Left hindlimb (tissue), 1 donor: Measurements from ENCODE around the gene CNTNAP2.
A peak's percentile ranks its signal among the peaks of the same experiment; 100 is the strongest.

Experiments
- DNase-seq: peaks from one replicate; pipeline ENCODE4 v3.0.0-alpha.2; 2018

CNTNAP2 gene

DNA sequence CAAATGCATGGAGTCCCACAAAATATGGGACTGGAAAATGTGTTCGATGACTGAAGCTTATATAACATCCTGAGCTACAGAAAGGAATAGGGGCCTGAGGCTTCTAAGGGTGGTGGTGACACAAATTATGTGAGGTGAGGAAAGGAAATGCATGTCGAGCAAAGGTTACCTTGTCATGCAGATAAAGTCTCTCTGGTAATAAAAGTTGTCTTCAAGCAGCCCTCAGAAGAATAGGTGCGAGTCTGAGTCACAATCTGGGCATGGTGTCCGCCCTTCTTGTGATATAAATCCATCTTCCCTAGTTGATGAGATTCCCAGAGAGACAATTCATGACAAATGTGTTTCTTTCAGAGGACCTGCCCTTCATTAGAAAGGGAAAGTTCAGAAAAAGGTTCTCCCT lies 1488.7 kb downstream of the CNTNAP2 start:
- DNase-seq: no peak

DNA sequence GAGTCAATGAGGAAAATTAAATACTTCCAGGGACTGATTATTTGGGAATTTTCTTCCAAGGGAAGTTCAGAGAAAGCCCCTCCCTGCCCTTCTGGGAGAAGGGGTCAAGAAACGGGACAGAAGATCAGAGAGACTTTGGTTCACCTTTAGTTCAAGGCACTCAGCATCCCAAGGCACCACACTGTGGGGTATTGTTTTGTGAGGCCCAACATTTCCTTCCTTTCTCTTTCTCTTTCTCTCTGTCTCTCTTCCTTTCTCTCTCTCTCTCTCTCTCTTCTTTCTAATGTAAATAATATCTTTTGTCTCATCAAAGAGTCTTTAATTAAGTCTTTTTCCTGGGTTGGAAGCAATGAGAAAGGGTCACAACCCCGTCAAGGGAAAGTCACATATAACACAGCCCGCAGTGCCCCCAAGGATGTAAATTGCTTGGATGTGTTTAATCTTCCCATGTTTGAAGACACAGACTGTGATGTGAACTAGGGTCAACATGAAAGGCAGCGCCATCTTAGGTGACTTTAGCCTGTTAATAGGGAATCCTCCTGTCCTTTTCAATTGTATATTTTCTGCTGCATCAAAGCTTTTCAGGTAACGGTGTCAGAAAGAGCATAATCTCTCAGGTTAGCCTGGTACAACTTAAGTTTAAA lies 1490.7 kb downstream of the CNTNAP2 start:
- no peak for DNase-seq

GRCh38 chr7:147611431-147611830 lies 1494.8 kb downstream of the CNTNAP2 start:
- DNase-seq: no peak

DNA sequence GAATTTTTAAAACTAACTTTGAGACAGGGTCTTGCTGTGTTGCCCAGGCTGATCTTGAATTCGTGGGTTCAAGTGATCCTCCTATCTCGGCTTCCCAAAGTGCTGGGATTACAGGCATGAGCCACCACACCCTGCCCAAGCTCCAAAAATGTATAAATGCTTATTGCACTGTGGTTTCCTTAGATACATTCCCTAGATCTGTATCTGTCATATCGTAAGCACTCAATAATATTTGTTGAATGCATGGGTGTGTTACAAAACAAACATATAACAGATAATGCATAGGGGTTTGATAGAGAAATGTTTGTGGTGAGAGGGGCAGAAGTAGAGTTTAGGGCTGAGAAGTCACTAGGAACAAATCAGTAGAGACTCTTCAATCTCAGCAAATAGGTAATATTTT lies 1518.7 kb downstream of the CNTNAP2 start:
- DNase-seq: no peak

DNA sequence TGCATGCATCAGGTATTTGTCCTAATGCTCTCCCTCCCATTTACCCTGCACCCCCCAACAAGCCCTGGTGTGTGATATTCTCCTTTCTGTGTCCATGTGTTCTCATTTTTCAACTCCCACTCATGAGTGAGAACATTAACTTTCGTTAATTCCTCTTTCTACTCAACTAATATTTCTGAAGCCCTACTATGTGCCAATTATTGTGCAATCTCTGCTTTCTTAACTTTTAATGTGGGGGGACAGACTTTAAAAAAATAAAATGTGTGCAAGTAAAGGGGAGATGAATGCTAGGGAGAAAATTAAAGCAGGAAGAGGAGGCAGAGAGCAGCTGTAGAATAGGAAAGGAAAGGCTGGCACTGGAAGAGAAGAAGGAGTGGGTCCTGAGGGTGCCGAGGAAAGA lies 1520.0 kb downstream of the CNTNAP2 start:
- DNase-seq: no peak

GRCh38 chr7:147638566-147638965 lies 1522.0 kb downstream of the CNTNAP2 start:
- no peak for DNase-seq

GRCh38 chr7:147639037-147639436 lies 1522.4 kb downstream of the CNTNAP2 start:
- no peak for DNase-seq

DNA sequence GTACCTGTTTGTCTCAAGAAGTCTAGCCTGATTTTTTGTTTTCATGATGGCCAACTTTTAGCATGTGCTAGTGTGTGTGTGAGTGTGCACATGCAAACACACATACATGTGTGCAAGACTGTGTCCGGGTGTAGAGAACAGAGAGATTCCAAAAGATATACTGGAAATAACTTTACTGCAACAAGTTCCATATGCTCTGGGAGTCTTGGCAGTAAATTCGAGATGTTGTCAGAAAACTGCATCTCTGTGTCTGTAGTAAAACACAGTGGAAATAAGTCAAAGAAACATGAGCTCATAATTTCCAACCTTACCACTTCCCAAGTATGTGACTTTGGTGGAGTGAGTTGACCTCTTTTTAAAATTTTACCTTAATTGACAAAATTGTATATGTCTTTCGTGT lies 1523.2 kb downstream of the CNTNAP2 start:
- no peak for DNase-seq

DNA sequence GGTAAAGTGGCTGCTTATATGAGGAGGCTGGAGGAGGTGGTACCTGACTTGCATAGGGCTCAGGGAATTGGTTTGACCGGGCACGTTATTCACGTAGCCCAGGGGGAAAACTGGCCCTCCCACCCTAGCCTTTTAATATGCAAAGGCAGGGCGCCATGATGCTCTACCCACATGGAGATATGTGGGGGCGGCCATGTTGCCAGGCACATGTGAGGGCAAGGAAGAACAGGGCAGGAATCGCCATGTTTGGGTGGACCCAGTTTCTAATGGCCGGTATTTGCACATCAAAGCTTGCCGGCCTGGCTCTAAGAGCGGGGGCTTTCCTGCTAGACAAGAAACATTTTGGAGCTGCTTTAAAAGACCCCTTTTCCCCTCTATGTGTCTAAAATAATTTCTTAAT lies 1524.2 kb downstream of the CNTNAP2 start:
- DNase-seq: no peak

- DNase-seq: no peak
These were observed 1530.0 kb downstream of the CNTNAP2 start for GRCh38 chr7:147646568-147646967.

- DNase-seq: no peak
These were observed 1534.4 kb downstream of the CNTNAP2 start for GRCh38 chr7:147650991-147651390.

DNA sequence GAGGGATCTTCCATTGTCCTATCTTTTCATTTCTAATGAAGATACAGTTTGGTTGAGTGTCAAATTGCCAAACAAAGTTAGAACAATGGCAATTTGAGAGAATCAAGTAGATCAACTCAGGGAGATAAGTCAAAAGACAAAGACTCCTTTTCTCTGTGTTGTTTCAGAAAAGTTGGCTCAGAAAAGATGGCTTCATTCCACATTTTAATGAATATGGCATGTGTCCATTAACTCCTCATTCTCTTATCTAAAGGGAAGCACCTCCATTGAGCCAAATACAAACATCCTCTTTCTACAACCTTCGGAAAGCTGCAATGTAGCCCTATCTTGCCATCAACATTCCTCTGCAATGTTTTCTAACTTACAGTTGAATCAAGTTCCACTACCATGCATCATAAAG lies 1535.0 kb downstream of the CNTNAP2 start:
- no peak for DNase-seq

- no peak for DNase-seq
These were observed 1536.9 kb downstream of the CNTNAP2 start for GRCh38 chr7:147653456-147653855.

- DNase-seq: no peak
These were observed 1541.9 kb downstream of the CNTNAP2 start for GRCh38 chr7:147658392-147658967.

DNA sequence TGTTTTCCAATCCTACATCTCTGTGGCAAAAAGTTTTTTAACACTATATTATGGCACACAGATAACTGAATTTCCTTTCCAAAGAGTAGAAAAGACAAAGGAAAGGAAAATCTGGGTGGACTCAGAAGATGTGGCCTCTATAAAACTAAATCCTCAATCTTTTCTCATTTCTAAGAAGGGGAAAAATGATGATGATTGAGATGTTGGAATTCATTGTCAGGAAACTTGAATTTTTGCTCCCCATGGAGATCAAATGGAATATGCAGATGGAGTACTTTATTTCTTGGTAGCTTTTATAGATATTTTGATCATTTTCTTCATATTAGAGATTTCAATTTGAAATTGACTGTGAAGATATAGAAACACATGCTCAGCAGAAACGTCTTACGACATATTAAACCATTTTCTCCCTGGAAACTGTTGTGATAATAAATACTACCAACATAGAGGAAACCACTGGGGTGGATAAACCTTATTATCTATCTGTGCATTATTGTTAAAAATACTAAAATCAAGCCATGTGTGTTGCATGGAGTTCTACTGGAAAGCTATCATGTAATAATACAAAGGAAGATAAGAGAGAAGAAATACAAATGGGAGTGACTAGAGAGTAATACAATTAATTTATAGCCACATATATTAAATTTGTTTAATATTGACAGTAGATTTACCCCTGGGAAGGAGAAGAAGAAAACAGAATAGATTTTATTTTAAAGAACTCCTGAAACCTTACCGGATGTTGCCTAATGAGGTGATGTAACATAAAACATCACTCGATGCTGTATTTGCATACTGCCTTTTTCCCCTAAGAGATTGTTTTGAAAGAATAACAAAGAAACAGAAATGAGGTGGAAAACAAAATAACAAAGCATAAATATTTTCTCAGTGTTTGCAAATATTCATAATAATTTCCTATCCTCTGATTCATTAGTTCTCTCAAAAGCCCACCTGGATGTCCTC lies 1542.7 kb downstream of the CNTNAP2 start:
- DNase-seq: no peak

- no peak for DNase-seq
These were observed 1547.9 kb downstream of the CNTNAP2 start for GRCh38 chr7:147664541-147664940.

- no peak for DNase-seq
These were observed 1554.2 kb downstream of the CNTNAP2 start for GRCh38 chr7:147670759-147671158.

- no peak for DNase-seq
These were observed 1558.1 kb downstream of the CNTNAP2 start for GRCh38 chr7:147674705-147675104.

GRCh38 chr7:147678943-147679342 lies 1562.3 kb downstream of the CNTNAP2 start:
- no peak for DNase-seq

DNA sequence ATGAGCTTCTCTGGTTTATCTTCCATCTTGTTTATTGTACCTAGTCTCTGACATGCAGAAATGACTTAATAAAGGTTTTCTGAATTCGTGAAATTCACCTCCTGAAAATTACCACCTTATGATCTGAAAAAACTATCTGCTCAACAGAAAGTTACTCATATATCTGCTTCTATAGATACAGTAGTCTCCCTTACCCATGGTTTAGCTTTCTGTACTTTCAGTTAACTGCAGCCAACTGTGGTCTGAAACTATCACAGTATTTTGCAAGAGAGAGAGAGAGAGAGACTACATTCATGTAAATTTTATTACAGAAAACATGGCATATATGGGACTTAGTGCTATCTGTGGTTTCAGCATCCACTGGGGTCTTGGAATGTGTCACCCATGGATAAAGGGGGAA lies 1564.9 kb downstream of the CNTNAP2 start:
- no peak for DNase-seq

GRCh38 chr7:147700702-147701101 lies 1584.1 kb downstream of the CNTNAP2 start:
- no peak for DNase-seq

- DNase-seq: no peak
These were observed 1591.3 kb downstream of the CNTNAP2 start for GRCh38 chr7:147707926-147708325.

- DNase-seq: no peak
These were observed 1592.3 kb downstream of the CNTNAP2 start for GRCh38 chr7:147708871-147709270.

DNA sequence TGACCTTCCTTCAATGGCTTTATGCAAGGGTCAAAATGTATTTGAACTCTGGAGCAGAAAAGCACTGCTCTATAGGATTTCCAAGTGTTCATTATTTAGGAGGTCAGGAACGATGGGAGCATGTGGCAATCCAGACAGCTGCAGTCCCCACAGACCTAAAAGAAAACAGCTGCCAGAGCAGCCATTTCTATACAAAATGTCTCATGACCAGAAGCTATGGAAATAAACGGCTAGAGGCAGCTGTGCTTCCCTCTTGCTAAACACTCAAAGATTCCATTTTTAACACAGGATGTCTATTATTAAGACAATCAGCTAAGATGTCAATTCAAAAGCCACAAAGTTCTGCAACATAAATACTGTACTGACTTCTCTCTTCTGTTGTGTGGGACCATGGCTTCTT lies 1594.8 kb downstream of the CNTNAP2 start:
- DNase-seq: peak; percentile 37
